Head of caudate nucleus (tissue), 42 donors: Measurements from ENCODE around the gene UNC119.

ENCODE experiments used
- DNase-seq, 42 donors: peaks; one replicate each; pipeline versions ENCODE4 v3.0.0 to v3.0.0-alpha.2; 2020 to 2021; ENCODE audit warnings: mixed read lengths in 7 of 42
- intact Hi-C: fragments of 100-400 bp; cut with DNase I; formaldehyde crosslinking; loops from one replicate; pipeline ENCODE4 v1.15.0; 2022

Gene UNC119

GRCh38 chr17:28547623-28548416, 4.6 kb downstream of the UNC119 start:
- peak in 41 of 42 donors; percentile 43 to 87 (median 72) for DNase-seq

GRCh38 chr17:28547096-28547622, 5.3 kb downstream of the UNC119 start:
- intact Hi-C loops = no loop called here
- DNase-seq = no peak

More at GRCh38 chr17:28547623-28548416, 4.6 kb downstream of the UNC119 start:
- intact Hi-C loops = no loop called here

DNA sequence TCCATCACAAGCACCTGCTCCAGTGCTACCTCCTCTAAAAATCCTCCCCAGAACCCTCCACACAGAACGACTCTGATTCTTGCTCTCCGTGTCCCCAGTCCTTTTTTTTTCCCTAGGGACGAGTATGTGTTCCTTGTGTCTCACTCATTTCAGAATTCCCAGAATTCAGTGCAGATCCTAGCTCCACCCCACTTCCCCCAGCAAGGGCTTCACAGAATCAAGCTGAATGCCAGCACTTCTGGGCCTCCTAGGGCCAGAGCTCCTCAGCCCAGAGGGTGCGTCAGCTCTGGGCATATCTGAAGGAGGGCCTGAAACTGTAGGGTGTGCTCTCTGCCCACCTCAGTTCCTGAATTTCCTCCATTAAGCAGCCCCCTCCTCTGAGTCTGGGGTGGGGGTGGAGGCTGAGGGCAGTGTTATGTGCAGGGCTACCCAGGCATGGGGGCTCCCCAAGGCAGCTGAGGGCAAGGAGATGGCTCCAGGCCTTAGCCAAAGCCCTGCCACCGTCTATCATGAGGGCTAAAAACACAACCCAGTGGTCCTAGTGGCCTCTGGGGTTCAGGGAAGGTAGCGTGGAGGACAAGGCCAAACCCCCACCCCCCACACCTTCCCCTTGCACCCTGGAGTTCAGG, 6.5 kb downstream of the UNC119 start:
- intact Hi-C loops = no loop called here
- DNase-seq = no peak

GRCh38 chr17:28545141-28545503, 7.3 kb downstream of the UNC119 start:
- no peak for DNase-seq
- intact Hi-C loops = no loop called here

DNA sequence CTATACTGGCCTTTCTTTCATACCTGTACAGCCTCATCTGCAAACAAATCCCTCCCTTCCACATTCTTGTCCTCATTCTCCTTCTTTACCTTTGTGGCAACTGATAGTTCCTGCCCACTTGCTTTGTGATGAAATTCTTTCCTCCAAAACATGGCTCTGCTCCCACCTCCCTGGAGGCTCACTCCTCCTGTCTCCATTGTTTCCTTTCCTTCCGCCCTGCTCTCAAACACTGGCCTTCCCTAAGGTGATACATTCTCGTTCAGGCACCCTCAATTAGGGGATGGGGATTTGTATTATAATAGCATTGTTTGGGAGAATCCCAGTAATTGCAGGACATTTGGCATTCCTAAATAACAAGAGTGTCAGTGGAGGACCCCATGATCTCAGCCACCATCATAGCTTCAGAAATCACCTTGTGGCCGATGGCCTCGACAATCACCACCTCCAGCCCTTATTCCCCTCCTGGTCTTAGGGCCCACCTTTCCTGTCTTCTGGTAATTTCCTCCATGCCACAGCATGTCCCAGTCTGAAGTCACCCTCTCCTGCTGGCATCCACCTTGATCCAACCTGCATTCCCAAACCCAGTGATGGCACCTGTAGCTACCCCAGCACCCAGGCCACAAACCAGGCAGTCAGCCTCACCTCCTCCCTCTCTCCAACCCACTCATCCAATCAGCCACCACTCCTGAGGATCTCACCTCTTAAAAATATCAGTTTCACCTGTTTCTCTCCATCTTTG, 7.9 kb downstream of the UNC119 start:
- DNase-seq = no peak
- intact Hi-C loops = no loop called here

DNA sequence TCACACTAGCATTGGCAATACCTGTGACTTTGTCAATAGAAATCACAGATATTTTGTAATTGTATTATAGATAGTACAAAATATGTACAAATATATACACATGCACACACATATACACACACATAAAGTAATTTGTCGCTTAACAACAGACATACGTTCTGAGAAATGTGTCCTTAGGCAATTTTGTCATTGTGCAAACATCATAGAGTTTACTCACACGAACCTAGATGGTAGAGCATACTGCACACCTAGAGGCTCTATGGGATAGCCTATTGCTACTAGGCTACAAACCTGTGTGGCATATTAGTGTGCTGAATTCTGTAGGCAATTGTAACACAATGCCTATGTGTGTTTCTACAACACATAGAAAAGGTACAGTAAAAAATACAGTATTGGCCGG, 11.0 kb downstream of the UNC119 start:
- no peak for DNase-seq
- intact Hi-C loops = no loop called here

DNA sequence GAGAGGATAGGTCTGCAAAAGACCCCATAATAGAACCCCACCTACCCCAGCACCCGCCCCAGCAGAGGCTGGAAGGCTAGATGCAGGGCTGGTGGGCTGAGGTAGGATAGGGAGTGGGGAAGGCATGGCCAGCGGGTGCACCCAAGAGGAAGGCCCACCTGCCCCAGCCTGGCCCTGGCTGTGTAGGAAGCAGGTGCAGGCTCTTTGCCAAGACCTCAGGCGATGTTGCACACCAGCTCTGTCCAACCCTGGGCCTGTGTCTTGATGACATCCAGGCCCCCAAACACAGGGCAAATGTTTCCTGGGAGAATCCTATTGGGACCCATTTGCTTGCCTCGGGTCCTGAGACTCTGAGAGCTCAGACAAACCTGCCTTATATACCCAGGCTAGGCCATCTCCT, 12.2 kb downstream of the UNC119 start:
- intact Hi-C loops = no loop called here
- no peak for DNase-seq

DNA sequence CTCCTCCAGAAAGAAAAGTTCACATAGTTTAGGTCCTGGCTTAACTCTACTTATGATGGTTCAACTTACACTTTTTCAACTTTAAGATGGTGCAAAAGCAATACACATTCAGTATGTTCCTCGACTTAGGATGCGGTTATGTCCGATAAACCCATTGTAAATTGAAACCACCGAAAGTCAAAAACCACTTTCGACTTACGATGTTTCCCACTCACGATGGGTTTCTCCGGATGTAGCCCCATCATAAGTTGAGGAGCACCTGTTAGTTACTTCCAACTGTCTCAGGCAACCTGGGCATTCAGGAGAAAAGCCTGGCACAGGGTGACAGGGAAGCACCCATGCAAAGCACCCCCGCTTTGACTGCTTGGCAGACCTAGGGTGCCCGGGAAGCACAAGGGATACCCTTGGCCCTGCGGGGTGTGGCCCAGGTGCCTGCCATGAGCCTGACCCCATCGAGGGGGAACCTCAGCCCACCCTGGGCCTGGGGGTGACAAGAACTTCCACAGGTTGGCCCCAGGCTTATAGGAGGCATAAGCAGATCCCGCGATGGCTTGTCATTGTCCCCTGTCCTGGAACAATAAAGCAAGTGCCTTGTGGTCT, 14.0 kb downstream of the UNC119 start:
- DNase-seq = no peak
- intact Hi-C loops = loop anchor here (5.0 kb wide), 1 partner anchor 41 kb away; no protein-coding TSS in a partner anchor

GRCh38 chr17:28537219-28537610, 15.2 kb downstream of the UNC119 start:
- intact Hi-C loops = loop anchor here (5.0 kb wide), 1 partner anchor 40 kb away; no protein-coding TSS in a partner anchor
- DNase-seq = no peak

DNA sequence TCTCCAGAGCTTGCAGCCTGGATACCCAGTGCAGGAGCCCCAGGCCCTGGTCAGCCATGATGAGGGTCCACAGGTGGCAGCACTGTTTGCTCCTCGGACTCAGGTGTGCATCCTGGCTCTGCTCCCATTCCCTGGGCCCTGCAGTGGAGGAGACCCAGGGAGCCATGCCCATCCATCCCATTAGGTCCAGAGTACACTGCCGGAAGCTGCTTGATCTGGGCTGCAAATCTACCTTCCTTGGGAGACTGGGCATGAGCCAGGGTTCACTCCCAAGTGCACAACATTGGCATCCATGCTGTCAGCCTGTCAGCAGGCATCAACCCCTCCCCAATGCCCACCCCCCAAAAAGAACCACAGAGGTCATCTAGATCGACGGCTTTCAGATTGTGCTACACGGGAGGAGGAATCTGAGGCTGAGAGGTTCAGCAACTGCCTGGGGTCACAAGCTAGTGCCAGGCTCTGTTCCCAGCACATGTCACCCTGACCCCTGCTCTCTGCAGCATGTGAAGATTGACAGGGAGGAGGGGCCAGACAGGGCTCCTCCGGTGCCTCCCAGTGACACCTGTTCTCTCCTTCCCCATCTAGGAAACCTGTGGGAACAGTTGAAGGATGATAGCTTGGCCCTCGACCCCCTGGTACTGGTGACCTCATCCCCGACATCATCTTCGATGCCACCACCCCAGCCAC, 15.7 kb downstream of the UNC119 start:
- DNase-seq = no peak
- intact Hi-C loops = loop anchor here (5.0 kb wide), 1 partner anchor 39 kb away; no protein-coding TSS in a partner anchor

- no peak for DNase-seq
- intact Hi-C loops = loop anchor here (5.0 kb wide), 1 partner anchor 38 kb away; no protein-coding TSS in a partner anchor
Measured at GRCh38 chr17:28534740-28535375, 17.6 kb downstream of the UNC119 start.

DNA sequence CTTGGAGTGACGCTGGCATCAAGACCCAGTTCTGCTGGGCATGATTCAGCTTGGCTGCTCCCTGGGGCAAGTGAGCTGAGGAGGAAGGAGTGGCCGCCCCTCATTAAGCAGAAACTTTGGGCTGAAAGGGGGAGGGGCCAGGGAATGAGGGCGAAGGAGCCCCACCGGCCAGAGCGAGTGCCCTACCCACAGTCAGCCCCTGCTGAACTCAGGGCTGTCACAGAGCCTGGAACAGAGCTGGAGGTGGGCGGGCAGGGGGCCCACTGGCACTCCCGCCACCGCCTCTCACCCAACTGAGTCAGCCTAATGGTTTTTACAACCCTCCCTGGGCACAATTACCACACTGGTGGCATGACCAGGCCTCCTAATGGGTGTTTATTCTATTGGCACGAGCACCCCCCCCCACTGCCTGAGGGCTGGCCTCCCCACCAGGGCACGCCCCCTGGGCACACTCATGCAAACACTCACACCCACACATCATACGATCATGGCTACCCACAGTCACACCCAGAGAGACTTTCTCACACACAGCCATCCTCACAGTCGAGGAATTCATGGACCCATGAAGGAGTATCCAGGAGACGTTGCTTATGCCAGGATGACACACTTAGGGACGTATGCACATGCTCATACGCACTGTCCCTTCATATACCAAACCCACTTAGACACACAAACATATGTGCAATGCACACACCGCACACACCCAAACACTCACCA, 19.2 kb downstream of the UNC119 start:
- peak in 1 of 42 donors; percentile 42 for DNase-seq
- intact Hi-C loops = no loop called here

DNA sequence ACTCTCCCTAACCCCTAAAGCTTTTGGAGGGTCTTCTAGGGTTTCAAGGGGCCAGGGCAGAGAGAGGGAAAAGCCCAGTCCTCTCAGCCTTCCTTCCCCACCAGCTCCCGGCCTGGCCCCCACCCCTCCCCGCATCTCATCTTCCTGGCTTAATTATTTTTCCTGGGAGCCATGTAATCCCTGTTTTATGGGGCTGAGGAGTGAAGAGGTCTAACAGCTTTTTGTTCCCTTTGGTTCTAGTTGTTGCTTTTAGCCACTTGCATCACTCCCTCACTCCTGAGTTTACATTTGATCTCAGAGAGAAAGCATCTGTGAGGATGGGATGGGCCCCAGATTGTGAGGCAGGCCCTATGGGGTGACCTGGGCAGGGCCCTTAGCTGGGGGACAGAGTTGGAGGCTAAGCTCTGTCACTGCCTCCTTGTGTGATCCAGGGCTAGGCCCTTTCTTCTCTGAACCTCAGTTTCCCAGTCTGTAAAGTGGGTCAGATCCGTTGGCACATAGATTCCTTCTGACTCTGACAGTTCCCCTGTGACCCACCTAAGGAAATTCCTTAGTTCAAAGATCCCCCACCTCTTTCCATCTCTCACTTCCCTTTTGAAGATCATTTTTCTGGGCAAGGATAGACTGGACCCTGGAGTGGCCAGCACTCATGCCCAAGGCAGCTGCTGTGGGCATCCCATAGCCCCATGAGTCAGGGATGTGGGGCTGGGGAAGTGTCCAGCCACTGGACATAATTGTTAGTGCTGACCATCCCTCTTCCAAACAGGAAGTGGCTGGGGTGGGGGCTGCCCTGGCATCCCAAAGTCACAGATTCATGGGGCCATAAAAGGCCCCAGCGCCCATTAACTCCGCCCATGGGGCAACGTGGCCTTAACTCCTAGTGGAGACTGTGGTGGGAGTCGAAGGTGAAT, 20.1 kb downstream of the UNC119 start:
- no peak for DNase-seq
- intact Hi-C loops = no loop called here

DNA sequence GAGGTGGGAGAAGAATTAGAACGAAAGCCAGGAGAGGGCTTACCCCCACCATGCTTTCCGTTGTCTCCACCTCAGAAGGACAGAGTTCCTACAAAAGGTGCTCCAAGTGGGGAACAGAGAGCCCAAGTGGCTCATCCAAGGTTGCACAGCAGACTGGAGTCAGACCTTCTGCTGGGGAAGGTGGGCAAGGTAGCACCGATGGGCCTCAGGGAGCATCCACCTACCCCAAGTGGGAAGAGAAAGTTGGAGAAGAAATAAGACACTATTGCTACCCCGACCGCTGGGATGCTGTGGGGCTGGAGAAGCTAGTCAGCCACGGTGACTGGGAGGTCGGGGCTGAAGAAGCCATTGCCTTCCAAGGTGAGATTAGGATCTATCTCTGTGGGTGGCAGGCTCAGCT, 21.5 kb downstream of the UNC119 start:
- intact Hi-C loops = no loop called here
- no peak for DNase-seq

- no peak for DNase-seq
- intact Hi-C loops = no loop called here
Measured at GRCh38 chr17:28530250-28530649, 22.2 kb downstream of the UNC119 start.

DNA sequence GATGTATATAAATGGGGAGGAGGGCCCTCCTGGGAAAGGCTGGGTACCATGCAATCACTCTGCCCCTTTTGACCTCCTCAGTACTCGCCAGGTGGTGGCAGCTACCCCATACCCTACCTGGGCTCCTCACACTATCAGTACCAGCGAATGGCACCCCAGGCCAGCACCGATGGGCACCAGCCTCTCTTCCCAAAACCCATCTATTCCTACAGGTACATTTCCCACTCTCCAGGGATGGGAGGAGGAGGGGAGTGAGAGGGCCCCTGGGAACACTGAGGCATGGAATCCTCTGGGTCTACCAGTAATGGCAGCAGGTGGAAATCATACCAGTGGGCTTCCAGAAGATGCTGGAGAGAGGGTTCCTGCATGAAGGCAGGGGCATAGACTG, 23.4 kb downstream of the UNC119 start:
- DNase-seq = no peak
- intact Hi-C loops = no loop called here
